GM13976 (cell line): ENCODE measurements around the gene PRDX6.
"Not testable (repeated sequence)": the region's sequence is repeated elsewhere in the genome, so short reads cannot be mapped to it uniquely, and the experiment has no call there.

Source experiments
- DNase-seq: peaks from one replicate; pipeline ENCODE4 v3.0.0; 2012; ENCODE audit warnings: low spot score
- CTCF ChIP-seq: IDR thresholded peaks from 2 replicates; pipeline ENCODE4 v1.5.1; 2012; ENCODE audit warnings: borderline replicate concordance, mild to moderate bottlenecking; ENCODE audit not compliant: insufficient read depth; ENCODE audit errors: extremely low read depth, missing control alignments, control extremely low read depth
- in situ Hi-C: fragments of 300-500 bp; cut with MboI; formaldehyde crosslinking; loops from one replicate; pipeline ENCODE4 v1.12.0; 2022; ENCODE audit warnings: low sequenced_read_pairs, mixed read lengths, inconsistent platforms; ENCODE audit not compliant: unreplicated experiment

Gene PRDX6

DNA sequence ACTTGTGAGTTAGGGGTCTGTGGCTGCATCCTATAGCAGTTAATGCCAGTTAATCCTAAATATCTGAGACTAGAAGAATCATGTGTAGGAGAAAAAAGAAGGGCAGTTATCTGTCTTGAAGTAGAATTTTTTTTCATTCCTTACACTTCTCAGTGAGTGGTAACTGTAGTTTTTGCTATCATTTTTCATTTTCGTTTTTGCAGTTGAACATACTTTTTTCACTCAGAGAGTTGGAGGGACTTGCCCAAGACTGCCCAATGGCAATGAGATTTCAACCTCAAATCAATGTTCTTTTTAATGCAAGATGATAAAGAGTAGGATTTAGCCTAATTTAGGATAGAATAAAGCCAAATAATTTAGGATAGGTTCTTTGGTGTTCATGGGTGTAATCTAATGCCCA lies 5.5 kb downstream of the PRDX6 start:
- in situ Hi-C loops = no loop called here
- TF ChIP-seq CTCF = no peak
- peak; percentile 23 for DNase-seq

DNA sequence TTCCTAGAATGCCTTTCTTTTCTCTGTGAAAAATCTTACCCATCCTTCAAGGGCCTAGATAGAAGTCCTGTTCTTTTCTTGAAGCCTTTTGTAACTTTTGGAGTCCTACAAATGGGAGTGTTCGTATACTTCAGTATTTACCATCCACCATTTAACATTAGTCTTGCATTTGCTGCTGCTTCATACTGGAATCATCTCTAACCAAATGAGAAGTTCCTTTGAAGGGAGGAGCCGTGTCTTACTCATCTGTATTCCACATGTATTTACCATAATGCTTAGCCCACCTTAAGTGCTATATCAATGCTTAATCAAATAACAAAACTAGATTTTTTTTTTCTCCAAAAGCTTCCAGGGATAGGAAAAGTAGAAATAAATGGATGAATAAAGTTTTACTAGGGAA lies 7.1 kb downstream of the PRDX6 start:
- no peak for DNase-seq
- TF ChIP-seq CTCF = no peak
- in situ Hi-C loops = no loop called here

DNA sequence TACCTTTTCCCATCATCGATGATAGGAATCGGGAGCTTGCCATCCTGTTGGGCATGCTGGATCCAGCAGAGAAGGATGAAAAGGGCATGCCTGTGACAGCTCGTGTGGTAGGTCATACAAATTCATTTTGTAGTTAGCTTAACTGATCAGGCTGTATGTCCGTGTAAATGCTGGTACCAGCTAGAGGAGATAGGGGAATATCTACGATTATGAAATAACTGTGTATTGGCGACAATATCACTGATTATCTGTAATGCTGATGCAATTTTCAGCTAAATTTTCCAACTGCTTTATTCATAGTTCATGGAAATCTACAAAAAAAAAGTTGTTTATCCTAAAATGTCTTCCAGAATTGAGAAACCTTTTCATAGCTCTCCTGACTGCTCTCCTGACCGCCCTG lies 8.3 kb downstream of the PRDX6 start:
- DNase-seq = no peak
- in situ Hi-C loops = no loop called here
- no peak for TF ChIP-seq CTCF

DNA sequence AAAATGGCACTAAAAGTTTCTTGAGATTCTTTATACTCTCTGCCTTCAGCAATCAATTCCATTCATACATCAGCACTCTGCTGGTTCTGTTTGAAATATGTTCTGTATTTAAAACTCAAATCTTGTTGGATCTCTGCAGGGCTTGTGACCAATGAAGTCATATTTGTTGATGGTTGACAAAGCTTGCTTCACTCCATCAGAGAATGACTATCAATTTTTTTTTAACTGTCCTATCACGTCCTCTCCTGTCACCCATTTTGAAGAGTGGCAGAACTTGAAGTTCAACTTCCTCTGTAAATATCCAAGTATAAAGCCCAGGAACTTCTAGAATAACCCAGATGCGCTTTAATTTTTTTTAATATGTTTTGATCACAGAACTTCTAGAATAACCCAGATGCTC lies 10.9 kb downstream of the PRDX6 start:
- no peak for DNase-seq
- in situ Hi-C loops = no loop called here

GRCh38 chr1:173489149-173489600 lies 12.0 kb downstream of the PRDX6 start:
- DNase-seq = no peak
- TF ChIP-seq CTCF = no peak
- in situ Hi-C loops = no loop called here

More for the DNA sequence above, 10.9 kb downstream of the PRDX6 start:
- no peak for TF ChIP-seq CTCF

DNA sequence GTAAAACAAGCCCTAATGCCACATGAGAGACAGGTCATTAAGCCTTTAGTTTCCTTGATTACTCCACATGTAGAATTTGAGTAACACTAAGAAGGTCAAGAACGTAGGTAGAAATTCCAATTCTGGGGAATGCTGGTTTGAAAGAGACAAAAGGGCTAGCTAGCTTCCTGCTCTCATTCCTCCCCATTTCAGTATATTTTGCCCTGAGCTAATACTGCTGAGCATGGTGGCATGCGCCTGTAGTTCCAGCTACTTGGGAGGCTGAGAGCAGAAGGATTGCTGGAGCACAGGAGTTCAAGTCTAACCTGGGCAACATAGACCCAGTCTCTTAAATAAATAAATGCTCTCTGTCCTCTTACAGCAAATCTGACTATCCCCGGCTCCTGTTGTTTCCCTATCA lies 12.8 kb downstream of the PRDX6 start:
- DNase-seq = no peak
- in situ Hi-C loops = no loop called here
- TF ChIP-seq CTCF = no peak

DNA sequence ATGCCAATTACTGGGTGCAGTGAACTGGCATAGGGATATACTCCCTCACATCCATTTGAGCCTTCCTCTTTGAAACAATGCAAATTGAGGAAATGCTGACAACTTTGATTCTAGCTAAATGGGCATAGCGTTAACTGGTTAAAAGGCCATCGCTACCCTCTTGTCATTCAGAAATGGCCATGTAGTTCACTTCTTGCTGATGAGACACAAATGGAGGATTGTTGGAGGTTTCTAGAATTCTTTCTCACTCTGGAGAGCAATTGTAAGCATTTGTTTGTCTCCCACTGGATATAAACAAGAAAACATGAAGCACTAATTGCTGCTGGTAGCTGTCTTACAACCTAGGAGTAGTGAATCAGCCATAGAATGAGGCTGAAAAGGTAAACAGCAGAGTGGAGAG lies 14.4 kb downstream of the PRDX6 start:
- no peak for TF ChIP-seq CTCF
- in situ Hi-C loops = no loop called here
- DNase-seq = no peak

GRCh38 chr1:173493125-173493524 lies 16.0 kb downstream of the PRDX6 start:
- DNase-seq, in situ Hi-C loops: not testable (repeated sequence)
